Fibroblast of lung (primary cell): ENCODE measurements around the gene JMJD7. TPM values are rescaled to one million over a fixed set of nuclear protein-coding genes. Genes with fewer than 3 reads are reported as not detected.

Source experiments
- DNase-seq, 2 donors: peaks; one replicate each; pipeline versions ENCODE4 v3.0.0 to v3.0.0-alpha.2; 2010; ENCODE audit warnings: low read depth in 2 of 2
- H2AFZ ChIP-seq: 2 replicates; pipeline ENCODE4 v1.5.1; 2012; ENCODE audit warnings: low read length, control low read depth, inconsistent platforms
- H3K27ac ChIP-seq: 2 replicates; pipeline ENCODE4 v1.5.1; 2011; ENCODE audit warnings: low read length, control low read depth; ENCODE audit not compliant: insufficient read depth
- H3K27me3 ChIP-seq: 2 replicates; pipeline ENCODE4 v1.5.1; 2011; ENCODE audit warnings: mild to moderate bottlenecking, low read length; ENCODE audit not compliant: control insufficient read depth, insufficient read depth
- H3K36me3 ChIP-seq: 2 replicates; pipeline ENCODE4 v1.5.1; 2011; ENCODE audit warnings: low read length; ENCODE audit not compliant: control insufficient read depth, insufficient read depth
- H3K4me1 ChIP-seq: 2 replicates; pipeline ENCODE4 v1.5.1; 2011; ENCODE audit warnings: low read length; ENCODE audit not compliant: control insufficient read depth, insufficient read depth; ENCODE audit errors: extremely low read depth
- H3K4me2 ChIP-seq: 2 replicates; pipeline ENCODE4 v1.5.1; 2011; ENCODE audit warnings: low read length, control low read depth; ENCODE audit not compliant: insufficient read depth; ENCODE audit errors: extremely low read depth
- H3K4me3 ChIP-seq, 4 experiments: fragments of 200-600 bp in 1 of 4; sonication (generic) in 1 of 4; replicated peaks in 1 of 4; 2 replicates each; pipeline ENCODE4 v1.5.1; 2011 to 2016; ENCODE audit warnings: low read length in 4 of 4, low read depth in 3 of 4, mild to moderate bottlenecking in 3 of 4, control low read depth in 2 of 4, inconsistent platforms in 1 of 4, mixed read lengths in 1 of 4; ENCODE audit not compliant: insufficient read depth in 1 of 4; ENCODE audit errors: control extremely low read depth in 1 of 4
- H3K79me2 ChIP-seq: 2 replicates; pipeline ENCODE4 v1.5.1; 2012; ENCODE audit warnings: mild to moderate bottlenecking, low read length, inconsistent platforms; ENCODE audit not compliant: control insufficient read depth, insufficient read depth
- H3K9ac ChIP-seq: 2 replicates; pipeline ENCODE4 v1.5.1; 2011; ENCODE audit warnings: mild to moderate bottlenecking, low read length, control low read depth; ENCODE audit not compliant: insufficient read depth
- H3K9me3 ChIP-seq: 2 replicates; pipeline ENCODE4 v1.5.1; 2012; ENCODE audit warnings: low read depth, low read length; ENCODE audit not compliant: control insufficient read depth, insufficient read depth
- H4K20me1 ChIP-seq: 2 replicates; pipeline ENCODE4 v1.5.1; 2011; ENCODE audit warnings: low read length; ENCODE audit not compliant: control insufficient read depth, insufficient read depth; ENCODE audit errors: extremely low read depth
- EZH2 ChIP-seq: IDR thresholded peaks from 2 replicates; pipeline ENCODE4 v1.5.1; 2012; ENCODE audit warnings: low read length, control low read depth, mild to moderate bottlenecking; ENCODE audit errors: missing control alignments
- polyA plus RNA-seq, 2 donors: library from polyadenylated mRNA; depleted of rRNA in 1 of 2; stranded (reverse) in 1 of 2; unstranded in 1 of 2; fragments of >200 nt; gene quantifications; 2 replicates each; pipeline ENCODE4 v1.2.1, GENCODE V29; 2011 to 2012; ENCODE audit warnings: missing spikeins in 1 of 2
- total RNA-seq: library from RNA; depleted of rRNA; stranded (reverse); fragments of >200 nt; gene quantifications from 2 replicates; pipeline ENCODE4 v1.2.1, GENCODE V29; 2014
- TF ChIP-seq, protein P1 (sequence below), 2 donors: IDR thresholded peaks in 1 of 2; conservative IDR thresholded peaks in 1 of 2; 1 replicate in 1 of 2; 2 replicates in 1 of 2; pipeline ENCODE4 v1.5.1; 2011 to 2012; ENCODE audit warnings: low read length in 2 of 2, control low read depth in 1 of 2, inconsistent platforms in 1 of 2, low read depth in 1 of 2, mild to moderate bottlenecking in 1 of 2

JMJD7 gene
- total and polyA plus RNA-seq, 2 donors (not counting 1 experiment from before 2014, with no cell fraction given) = 2.2 to 4.0 TPM

DNA sequence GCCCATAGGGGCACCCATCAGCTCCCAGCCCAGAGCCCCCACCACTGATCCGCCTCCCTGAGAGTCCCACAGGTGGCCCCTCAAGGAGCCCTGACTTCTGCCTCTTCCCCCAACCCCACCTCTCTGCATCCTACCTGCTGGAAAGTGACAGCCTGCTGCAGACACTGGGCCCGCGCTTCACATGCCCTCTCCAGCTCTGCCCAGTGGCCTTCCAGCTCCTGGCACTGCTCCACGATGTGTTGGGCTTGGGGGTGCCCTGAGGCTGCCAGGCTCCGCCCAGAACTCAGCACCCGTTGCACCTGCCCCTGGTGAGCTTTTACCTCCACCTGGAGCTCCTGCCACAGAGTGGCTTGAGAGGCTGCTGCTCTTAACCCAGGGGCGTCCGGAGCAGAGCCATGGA, 45.8 kb downstream of the JMJD7 start:
- Histone ChIP-seq H3K27me3 (no peaks in the 10 kb centered on the region), H4K20me1 (no peaks in the 10 kb centered on the region), H3K4me1 (peaks cover 6% of the 10 kb centered on the region), H3K4me3 (no peak overlapping the region), H3K4me2 (no peak overlapping the region), H3K36me3 (no peaks in the 10 kb centered on the region), H2AFZ (no peak overlapping the region), H3K27ac (no peak overlapping the region), H3K9ac (no peak overlapping the region), H3K79me2 (no peaks in the 10 kb centered on the region), H3K9me3 (no peaks in the 10 kb centered on the region)
- no peak for DNase-seq
- TF ChIP-seq, protein P1, sequence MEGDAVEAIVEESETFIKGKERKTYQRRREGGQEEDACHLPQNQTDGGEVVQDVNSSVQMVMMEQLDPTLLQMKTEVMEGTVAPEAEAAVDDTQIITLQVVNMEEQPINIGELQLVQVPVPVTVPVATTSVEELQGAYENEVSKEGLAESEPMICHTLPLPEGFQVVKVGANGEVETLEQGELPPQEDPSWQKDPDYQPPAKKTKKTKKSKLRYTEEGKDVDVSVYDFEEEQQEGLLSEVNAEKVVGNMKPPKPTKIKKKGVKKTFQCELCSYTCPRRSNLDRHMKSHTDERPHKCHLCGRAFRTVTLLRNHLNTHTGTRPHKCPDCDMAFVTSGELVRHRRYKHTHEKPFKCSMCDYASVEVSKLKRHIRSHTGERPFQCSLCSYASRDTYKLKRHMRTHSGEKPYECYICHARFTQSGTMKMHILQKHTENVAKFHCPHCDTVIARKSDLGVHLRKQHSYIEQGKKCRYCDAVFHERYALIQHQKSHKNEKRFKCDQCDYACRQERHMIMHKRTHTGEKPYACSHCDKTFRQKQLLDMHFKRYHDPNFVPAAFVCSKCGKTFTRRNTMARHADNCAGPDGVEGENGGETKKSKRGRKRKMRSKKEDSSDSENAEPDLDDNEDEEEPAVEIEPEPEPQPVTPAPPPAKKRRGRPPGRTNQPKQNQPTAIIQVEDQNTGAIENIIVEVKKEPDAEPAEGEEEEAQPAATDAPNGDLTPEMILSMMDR (conservative IDR thresholded peaks at IDR 0.05 in 1 of 2, IDR thresholded peaks at IDR 0.05 in 1 of 2; ENCODE audit: low read depth in 1 of 2, low read length in 2 of 2) = no peak
- no peak for TF ChIP-seq EZH2

DNA sequence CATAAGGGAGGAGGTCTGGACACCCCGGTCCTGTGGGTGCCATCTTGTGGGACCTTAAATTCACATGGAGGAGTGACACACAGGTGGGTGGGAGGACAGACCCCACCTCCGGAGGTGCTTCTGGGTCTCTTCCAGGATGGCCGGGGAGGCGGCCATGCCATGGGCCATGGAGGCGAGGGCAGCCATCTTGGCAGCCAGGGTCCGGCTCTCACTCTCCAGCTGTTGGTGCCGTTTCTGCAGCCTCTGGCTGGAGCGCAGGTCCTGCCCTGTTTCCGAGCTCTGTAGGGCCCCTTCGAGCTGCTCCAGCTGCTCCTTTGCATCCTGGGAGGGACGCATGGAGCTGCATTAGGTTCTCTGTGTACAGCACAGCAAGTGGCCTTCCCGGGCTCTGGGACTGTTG, 46.8 kb downstream of the JMJD7 start:
- no peak overlapping the region for H3K9ac ChIP-seq
- H4K20me1 ChIP-seq = no peaks in the 10 kb centered on the region
- H3K4me3 ChIP-seq = no peak overlapping the region
- no peak overlapping the region for H3K27ac ChIP-seq
- H2AFZ ChIP-seq = no peak overlapping the region
- no peaks in the 10 kb centered on the region for H3K9me3 ChIP-seq
- TF ChIP-seq, protein P1 (conservative IDR thresholded peaks at IDR 0.05 in 1 of 2, IDR thresholded peaks at IDR 0.05 in 1 of 2; ENCODE audit: low read depth in 1 of 2, low read length in 2 of 2) = no peak
- TF ChIP-seq EZH2 = no peak
- DNase-seq = no peak
- H3K4me1 ChIP-seq = peaks cover 6% of the 10 kb centered on the region
- no peaks in the 10 kb centered on the region for H3K79me2 ChIP-seq
- H3K36me3 ChIP-seq = no peaks in the 10 kb centered on the region
- no peak overlapping the region for H3K4me2 ChIP-seq
- H3K27me3 ChIP-seq = no peaks in the 10 kb centered on the region

DNA sequence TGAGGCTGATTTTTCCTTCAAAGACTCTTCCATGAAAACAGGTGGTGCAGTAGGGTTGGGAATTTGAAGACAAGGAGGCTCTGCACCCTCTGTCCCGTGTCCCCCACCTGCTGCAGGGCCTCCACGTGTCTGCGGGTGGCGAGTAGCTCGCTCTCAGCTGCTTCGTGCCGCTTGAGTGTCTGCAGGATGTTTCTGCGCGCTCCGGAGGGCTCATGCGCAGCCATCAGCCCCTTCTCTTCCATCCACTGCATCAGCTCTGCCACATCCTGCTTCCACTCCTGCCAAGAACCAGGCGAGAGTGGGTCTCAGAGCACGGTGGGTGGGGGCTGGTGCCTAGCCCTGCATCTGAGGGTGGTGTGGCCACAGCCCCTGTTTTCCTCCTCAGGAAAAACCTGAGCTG, 48.1 kb downstream of the JMJD7 start:
- peaks cover 1% of the 10 kb centered on the region for H3K4me1 ChIP-seq
- no peak for DNase-seq
- H3K27me3 ChIP-seq = no peaks in the 10 kb centered on the region
- H3K79me2 ChIP-seq = no peaks in the 10 kb centered on the region
- TF ChIP-seq, protein P1 (conservative IDR thresholded peaks at IDR 0.05 in 1 of 2, IDR thresholded peaks at IDR 0.05 in 1 of 2; ENCODE audit: low read depth in 1 of 2, low read length in 2 of 2) = no peak
- no peak for TF ChIP-seq EZH2
- H3K36me3 ChIP-seq = no peaks in the 10 kb centered on the region
- no peaks in the 10 kb centered on the region for H3K9me3 ChIP-seq
- H3K4me2 ChIP-seq = no peak overlapping the region
- no peak overlapping the region for H3K27ac ChIP-seq
- H2AFZ ChIP-seq = no peak overlapping the region
- no peak overlapping the region for H3K9ac ChIP-seq
- no peak overlapping the region for H3K4me3 ChIP-seq
- H4K20me1 ChIP-seq = no peaks in the 10 kb centered on the region
